GM18870 (cell line): ENCODE data around the gene ZNF266.

Experiments
- ATAC-seq: cut with Tn5 transposase; IDR thresholded peaks from one replicate; pipeline ENCODE4 v1.9.1; 2021; ENCODE audit warnings: moderate library complexity; ENCODE audit not compliant: unreplicated experiment

Gene ZNF266

GRCh38 chr19:9435279-9436268, at the start of gene ZNF266:
ZNF266 (minus strand) TSS chr19:9435573; CDS start chr19:9420089, 15,484 bp downstream.
- ATAC-seq, result peak; percentile 77

GRCh38 chr19:9485140-9485539, 49.8 kb upstream of the ZNF266 start:
- no peak for ATAC-seq

- no peak for ATAC-seq
Measured at GRCh38 chr19:9474975-9475374, 39.6 kb upstream of the ZNF266 start.

GRCh38 chr19:9467161-9467560, 31.8 kb upstream of the ZNF266 start:
- ATAC-seq, result no peak

- no peak for ATAC-seq
Measured at GRCh38 chr19:9461938-9462337, 26.6 kb upstream of the ZNF266 start.

- no peak for ATAC-seq
Measured at GRCh38 chr19:9456018-9456689, 20.8 kb upstream of the ZNF266 start.

- ATAC-seq, result no peak
Measured at GRCh38 chr19:9453953-9454352, 18.6 kb upstream of the ZNF266 start.

- no peak for ATAC-seq
Measured at GRCh38 chr19:9445037-9445436, 9.7 kb upstream of the ZNF266 start.

- ATAC-seq, result no peak
Measured at GRCh38 chr19:9436358-9436757, 985 bp upstream of the ZNF266 start.

- no peak for ATAC-seq
Measured at GRCh38 chr19:9431475-9431874, 3.9 kb downstream of the ZNF266 start.

GRCh38 chr19:9430444-9430843, 4.9 kb downstream of the ZNF266 start:
- ATAC-seq, result no peak

GRCh38 chr19:9427941-9428340, 7.4 kb downstream of the ZNF266 start:
- ATAC-seq, result no peak

GRCh38 chr19:9413240-9413954, 22.0 kb downstream of the ZNF266 start:
- no peak for ATAC-seq

GRCh38 chr19:9407827-9408226, 27.5 kb downstream of the ZNF266 start:
- ATAC-seq, result no peak

- ATAC-seq, result no peak
Measured at GRCh38 chr19:9406798-9407352, 28.5 kb downstream of the ZNF266 start.

GRCh38 chr19:9381361-9381785, 54.0 kb downstream of the ZNF266 start:
- ATAC-seq, result no peak

GRCh38 chr19:9370738-9371619, 64.4 kb downstream of the ZNF266 start:
- ATAC-seq, result no peak

GRCh38 chr19:9362905-9363304, 72.5 kb downstream of the ZNF266 start, which contains the start of gene ZNF177:
ZNF177 (plus strand) TSS chr19:9363013; CDS start chr19:9378312, 15,299 bp downstream.
- ATAC-seq, result no peak
